GM12865 (cell line): ENCODE results near the gene NCDN.

ENCODE experiments used
- DNase-seq: peaks from one replicate; pipeline ENCODE4 v3.0.0; 2010; ENCODE audit warnings: low read depth
- H3K4me3 ChIP-seq: 2 replicates; pipeline ENCODE4 v1.5.1; 2011; ENCODE audit warnings: mild to moderate bottlenecking, low read depth, low read length, control low read depth
- TF ChIP-seq, protein P1 (sequence below): IDR thresholded peaks from 2 replicates; pipeline ENCODE4 v1.5.1; 2011; ENCODE audit warnings: low read length, control low read depth, low read depth, inconsistent platforms; ENCODE audit not compliant: insufficient read depth; ENCODE audit errors: missing control alignments

The NCDN gene

DNA sequence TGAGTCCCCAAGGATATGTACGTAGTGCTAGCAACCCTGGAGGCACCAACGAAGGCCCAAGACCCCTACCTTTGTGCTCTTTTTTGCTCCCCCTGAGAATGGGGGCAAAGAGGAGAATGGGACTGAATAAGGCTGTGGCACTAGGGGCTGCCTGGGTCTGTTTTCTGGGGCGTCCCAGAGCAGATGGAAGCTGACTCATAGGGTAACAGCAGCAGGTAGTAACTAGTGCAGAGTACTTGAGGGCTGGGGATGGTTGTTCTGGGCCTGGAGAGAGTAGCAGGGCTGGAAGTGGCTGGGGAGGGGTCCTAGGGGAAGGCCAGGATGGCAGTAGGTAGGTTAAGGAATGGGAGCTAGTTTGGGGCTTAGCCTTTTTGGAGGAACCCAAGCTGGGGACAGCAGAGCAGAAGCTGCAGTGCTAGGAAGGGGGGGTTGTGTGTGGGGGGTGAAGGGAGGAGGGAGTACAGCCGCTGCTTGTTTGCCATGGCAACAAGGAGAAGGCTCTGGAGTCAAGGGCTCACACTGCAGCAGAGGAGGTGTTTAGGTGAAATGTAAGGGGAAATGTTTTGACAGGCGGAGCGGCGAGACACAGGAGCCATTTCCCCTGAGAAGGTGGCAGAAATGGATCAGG is 1.8 kb downstream of the NCDN start:
- no peak for DNase-seq
- no peak overlapping the region for H3K4me3 ChIP-seq
- TF ChIP-seq, protein P1, sequence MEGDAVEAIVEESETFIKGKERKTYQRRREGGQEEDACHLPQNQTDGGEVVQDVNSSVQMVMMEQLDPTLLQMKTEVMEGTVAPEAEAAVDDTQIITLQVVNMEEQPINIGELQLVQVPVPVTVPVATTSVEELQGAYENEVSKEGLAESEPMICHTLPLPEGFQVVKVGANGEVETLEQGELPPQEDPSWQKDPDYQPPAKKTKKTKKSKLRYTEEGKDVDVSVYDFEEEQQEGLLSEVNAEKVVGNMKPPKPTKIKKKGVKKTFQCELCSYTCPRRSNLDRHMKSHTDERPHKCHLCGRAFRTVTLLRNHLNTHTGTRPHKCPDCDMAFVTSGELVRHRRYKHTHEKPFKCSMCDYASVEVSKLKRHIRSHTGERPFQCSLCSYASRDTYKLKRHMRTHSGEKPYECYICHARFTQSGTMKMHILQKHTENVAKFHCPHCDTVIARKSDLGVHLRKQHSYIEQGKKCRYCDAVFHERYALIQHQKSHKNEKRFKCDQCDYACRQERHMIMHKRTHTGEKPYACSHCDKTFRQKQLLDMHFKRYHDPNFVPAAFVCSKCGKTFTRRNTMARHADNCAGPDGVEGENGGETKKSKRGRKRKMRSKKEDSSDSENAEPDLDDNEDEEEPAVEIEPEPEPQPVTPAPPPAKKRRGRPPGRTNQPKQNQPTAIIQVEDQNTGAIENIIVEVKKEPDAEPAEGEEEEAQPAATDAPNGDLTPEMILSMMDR: no peak

DNA sequence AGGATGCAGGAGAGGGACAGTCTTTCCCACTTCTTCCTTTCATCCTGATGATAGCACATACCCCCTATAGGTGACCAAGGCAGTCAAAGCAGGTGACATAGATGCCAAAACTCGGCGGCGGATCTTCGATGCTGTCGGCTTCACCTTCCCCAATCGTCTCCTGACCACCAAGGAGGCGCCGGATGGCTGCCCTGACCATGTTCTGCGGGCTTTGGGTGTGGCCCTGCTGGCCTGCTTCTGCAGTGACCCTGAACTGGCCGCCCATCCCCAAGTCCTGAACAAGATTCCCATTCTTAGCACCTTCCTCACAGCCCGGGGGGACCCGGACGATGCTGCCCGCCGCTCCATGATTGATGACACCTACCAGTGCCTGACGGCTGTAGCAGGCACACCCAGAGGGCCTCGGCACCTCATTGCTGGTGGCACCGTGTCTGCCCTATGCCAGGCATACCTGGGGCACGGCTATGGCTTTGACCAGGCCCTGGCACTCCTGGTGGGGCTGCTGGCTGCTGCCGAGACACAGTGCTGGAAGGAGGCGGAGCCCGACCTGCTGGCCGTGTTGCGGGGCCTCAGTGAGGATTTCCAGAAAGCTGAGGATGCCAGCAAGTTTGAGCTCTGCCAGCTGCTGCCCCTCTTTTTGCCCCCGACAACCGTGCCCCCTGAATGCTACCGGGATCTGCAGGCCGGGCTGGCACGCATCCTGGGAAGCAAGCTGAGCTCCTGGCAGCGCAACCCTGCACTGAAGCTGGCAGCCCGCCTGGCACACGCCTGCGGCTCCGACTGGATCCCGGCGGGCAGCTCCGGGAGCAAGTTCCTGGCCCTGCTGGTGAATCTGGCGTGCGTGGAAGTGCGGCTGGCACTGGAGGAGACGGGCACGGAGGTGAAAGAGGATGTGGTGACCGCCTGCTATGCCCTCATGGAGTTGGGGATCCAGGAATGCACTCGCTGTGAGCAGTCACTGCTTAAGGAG is 2.9 kb downstream of the NCDN start:
- H3K4me3 ChIP-seq: no peak overlapping the region
- TF ChIP-seq, protein P1: no peak
- no peak for DNase-seq

DNA sequence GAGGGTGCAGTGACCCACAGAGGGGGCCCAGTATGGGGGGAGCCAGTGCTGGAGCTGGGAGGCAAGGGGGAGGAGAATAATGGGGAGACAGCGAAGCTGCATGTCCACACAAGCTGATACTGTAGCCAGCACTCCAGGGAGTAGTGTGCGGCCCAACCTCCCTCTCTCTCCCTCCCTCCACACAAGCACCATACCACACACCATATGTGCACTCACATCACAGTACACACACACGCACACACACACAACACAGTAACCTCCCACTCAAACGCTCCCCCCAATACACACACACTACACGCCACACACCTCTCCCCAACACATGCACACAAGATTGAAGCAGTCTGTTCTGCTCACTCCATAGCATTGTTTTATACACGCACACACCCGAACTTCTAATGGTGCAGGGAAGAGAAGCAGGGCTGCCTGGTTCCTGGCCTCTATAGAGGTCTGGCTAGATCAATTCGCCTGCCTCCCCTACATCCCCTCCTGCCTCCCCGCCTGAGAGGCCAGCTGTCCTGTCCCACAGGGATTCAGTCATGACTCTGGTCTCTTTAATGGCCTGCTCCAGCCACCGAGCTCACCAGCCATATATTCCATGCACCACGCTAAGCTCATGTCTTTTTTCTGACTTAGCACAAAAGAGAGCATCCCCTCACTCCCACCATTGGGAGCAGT is 3.8 kb downstream of the NCDN start:
- TF ChIP-seq, protein P1: no peak
- no peak overlapping the region for H3K4me3 ChIP-seq
- no peak for DNase-seq

DNA sequence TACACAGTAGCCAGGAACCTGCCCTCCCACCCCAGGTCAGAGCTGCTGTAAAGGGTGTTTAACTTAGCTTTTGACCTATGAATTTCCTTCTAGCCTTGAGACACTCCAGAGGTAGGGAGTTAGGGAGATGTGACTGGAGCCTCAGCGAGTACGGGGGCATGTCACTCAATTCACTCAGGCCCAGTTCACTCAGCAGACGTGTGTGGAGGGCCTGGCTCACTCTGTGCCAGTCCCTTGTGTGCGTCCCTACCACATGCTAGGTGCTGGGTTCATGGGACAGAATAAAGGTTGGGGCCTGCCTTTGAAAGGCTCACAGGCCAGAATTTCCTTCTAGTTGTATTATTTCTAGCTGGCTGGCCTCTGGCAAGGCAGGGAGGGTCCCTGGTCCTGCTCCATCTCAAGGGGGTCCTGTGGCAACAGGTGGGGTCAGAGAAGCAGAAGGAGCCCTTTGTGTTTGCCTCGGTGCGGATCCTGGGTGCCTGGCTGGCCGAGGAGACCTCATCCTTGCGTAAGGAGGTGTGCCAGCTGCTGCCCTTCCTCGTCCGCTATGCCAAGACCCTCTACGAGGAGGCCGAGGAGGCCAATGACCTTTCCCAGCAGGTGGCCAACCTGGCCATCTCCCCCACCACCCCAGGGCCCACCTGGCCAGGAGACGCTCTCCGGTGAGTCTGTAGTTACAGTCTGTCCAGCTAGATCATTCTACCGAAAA is 4.5 kb downstream of the NCDN start:
- TF ChIP-seq, protein P1: no peak
- H3K4me3 ChIP-seq: no peak overlapping the region
- no peak for DNase-seq

DNA sequence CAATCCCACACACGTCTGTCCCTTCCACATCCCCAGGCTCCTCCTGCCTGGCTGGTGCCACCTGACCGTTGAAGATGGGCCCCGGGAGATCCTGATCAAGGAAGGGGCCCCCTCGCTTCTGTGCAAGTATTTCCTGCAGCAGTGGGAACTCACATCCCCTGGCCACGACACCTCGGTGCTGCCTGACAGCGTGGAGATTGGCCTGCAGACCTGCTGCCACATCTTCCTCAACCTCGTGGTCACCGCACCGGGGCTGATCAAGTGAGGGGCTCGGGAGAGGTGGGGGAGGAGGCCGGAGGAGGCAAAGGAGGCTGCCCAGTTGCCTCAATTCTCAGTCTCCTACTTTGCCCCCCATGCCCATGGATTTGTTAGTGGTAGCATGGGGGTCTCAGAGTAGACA is 5.6 kb downstream of the NCDN start:
- no peak for DNase-seq
- TF ChIP-seq, protein P1: no peak
- no peak overlapping the region for H3K4me3 ChIP-seq
